Right atrium auricular region (tissue), 2 donors: Measurements from ENCODE around the gene SYNRG. TPM values are rescaled to one million over a fixed set of nuclear protein-coding genes. Genes with fewer than 3 reads are reported as not detected.

Experiments
- DNase-seq: peaks from one replicate; pipeline ENCODE4 v3.0.0-alpha.2; 2019; ENCODE audit warnings: low spot score
- H3K27ac ChIP-seq, 2 donors: fragments of 200-600 bp; sonication (generic); 1 replicate in 1 of 2; 2 replicates in 1 of 2; pipeline ENCODE4 v1.5.1; 2016 to 2019
- H3K27me3 ChIP-seq, 2 donors: fragments of 200-600 bp; sonication (generic); one replicate each; pipeline versions ENCODE4 v1.5.1 to v1.6.0; 2017 to 2019
- H3K36me3 ChIP-seq: fragments of 200-600 bp; sonication (generic); one replicate; pipeline ENCODE4 v1.5.1; 2016
- H3K4me1 ChIP-seq, 2 donors: fragments of 200-600 bp; sonication (generic); one replicate each; pipeline versions ENCODE4 v1.5.1 to v1.6.0; 2017 to 2019
- H3K4me3 ChIP-seq, 2 donors: fragments of 200-600 bp; sonication (generic); 1 replicate in 1 of 2; 2 replicates in 1 of 2; pipeline ENCODE4 v1.5.1; 2017 to 2019; ENCODE audit warnings: mild to moderate bottlenecking in 1 of 2, moderate library complexity in 1 of 2
- H3K9me3 ChIP-seq, 2 donors: fragments of 200-600 bp; sonication (generic); one replicate each; pipeline ENCODE4 v1.5.1; 2019
- total RNA-seq, 2 donors: library from RNA; depleted of rRNA; stranded (reverse); fragments of >200 nt; gene quantifications; one replicate each; pipeline ENCODE4 v1.1.0, GENCODE V29; 2016
- TF ChIP-seq, protein P1 (sequence below), 2 donors: fragments of 200-600 bp; sonication (generic); IDR thresholded peaks; one replicate each; pipeline ENCODE4 v1.5.1; 2019; ENCODE audit warnings: antibody characterized with exemption in 2 of 2

The SYNRG gene
- total RNA-seq, 2 donors from 2014 or later = 15.0 to 18.4 TPM

DNA sequence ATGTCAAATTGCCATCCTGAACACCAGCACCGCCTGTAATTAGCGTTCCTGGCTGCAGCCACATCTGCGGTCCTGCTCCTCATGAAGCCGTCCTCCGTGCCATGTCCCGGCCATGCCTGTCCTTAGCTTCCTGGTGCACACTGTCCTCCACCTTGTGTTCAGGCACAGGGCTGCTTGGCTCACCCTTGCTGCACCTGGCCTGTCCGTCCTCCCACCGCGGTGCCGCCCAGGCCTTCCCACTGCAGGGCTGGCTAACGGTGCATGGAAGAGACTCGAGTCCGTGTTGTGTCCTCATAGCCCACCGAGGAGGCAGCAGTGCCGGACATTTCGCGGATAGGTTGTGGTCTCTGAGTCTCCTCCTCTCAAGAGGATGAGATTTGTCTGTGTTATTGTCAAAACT lies 99.2 kb downstream of the SYNRG start:
- DNase-seq = no peak
- Histone ChIP-seq H3K4me1 (peaks cover 0 to 28% of the 10 kb centered on the region in 2 donors), H3K27ac (no peak overlapping the region), H3K36me3 (peaks cover 19% of the 10 kb centered on the region), H3K4me3 (no peak overlapping the region), H3K9me3 (no peaks in the 10 kb centered on the region), H3K27me3 (no peaks in the 10 kb centered on the region)
- TF ChIP-seq, protein P1, sequence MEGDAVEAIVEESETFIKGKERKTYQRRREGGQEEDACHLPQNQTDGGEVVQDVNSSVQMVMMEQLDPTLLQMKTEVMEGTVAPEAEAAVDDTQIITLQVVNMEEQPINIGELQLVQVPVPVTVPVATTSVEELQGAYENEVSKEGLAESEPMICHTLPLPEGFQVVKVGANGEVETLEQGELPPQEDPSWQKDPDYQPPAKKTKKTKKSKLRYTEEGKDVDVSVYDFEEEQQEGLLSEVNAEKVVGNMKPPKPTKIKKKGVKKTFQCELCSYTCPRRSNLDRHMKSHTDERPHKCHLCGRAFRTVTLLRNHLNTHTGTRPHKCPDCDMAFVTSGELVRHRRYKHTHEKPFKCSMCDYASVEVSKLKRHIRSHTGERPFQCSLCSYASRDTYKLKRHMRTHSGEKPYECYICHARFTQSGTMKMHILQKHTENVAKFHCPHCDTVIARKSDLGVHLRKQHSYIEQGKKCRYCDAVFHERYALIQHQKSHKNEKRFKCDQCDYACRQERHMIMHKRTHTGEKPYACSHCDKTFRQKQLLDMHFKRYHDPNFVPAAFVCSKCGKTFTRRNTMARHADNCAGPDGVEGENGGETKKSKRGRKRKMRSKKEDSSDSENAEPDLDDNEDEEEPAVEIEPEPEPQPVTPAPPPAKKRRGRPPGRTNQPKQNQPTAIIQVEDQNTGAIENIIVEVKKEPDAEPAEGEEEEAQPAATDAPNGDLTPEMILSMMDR (IDR thresholded peaks at IDR 0.05) = no peak

DNA sequence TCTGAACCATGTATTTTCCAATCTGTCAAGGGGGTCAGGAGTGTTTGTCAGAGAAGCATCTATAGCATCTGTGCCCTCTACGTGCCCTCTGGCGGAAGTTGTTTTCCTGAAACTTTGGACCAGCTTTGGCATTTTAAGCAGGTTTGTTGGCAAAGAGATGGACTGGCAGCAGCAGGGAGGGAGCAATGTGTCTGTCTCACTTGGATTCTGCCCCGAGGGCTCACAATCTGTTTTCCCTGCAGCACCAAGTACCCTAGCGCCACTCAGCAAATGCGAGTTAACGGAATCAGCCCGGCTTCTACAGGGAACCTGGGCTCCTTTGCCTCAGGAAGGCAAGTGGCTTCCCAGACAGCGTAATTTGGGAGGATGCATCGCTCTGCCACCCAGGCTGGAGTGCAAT lies 102.1 kb downstream of the SYNRG start:
- Histone ChIP-seq H3K9me3 (no peaks in the 10 kb centered on the region), H3K27ac (peak overlapping the region; percentile 7 to 36), H3K27me3 (no peaks in the 10 kb centered on the region), H3K4me1 (peaks cover 0 to 16% of the 10 kb centered on the region in 2 donors), H3K4me3 (no peak overlapping the region), H3K36me3 (peaks cover under 1% of the 10 kb centered on the region)
- TF ChIP-seq, protein P1 (IDR thresholded peaks at IDR 0.05) = no peak
- DNase-seq = no peak

GRCh38 chr17:37506678-37507077 lies 102.5 kb downstream of the SYNRG start:
- H3K4me1 ChIP-seq = peaks cover 0 to 14% of the 10 kb centered on the region in 2 donors
- H3K36me3 ChIP-seq = no peaks in the 10 kb centered on the region
- TF ChIP-seq, protein P1 (IDR thresholded peaks at IDR 0.05) = peak in 1 of 2 donors; percentile 59
- no peak for DNase-seq
- H3K4me3 ChIP-seq = no peak overlapping the region
- no peaks in the 10 kb centered on the region for H3K27me3 ChIP-seq
- H3K27ac ChIP-seq = peak overlapping the region; percentile 7 to 36
- H3K9me3 ChIP-seq = no peaks in the 10 kb centered on the region

DNA sequence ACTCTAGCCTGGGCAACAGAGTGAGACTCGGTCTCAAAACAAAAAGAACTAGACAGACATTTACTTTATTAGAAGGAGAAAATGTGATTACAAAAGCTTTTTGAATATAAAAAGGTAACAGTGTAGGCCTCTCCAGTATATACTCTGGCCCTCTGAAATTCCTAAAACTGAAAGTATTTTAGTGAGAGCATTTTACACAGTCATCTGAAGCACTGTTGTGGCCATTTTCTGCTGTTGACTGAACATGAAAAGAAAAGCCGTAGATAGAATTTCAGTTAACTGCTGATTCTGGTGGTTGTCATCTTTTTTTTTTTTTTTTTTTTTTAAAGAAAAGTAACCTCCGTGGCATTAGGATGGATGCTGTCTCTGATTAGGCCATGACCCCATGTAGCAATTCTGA lies 103.9 kb downstream of the SYNRG start:
- TF ChIP-seq, protein P1 (IDR thresholded peaks at IDR 0.05) = no peak
- no peak overlapping the region for H3K27ac ChIP-seq
- no peak overlapping the region for H3K4me3 ChIP-seq
- DNase-seq = no peak
- no peaks in the 10 kb centered on the region for H3K36me3 ChIP-seq
- H3K4me1 ChIP-seq = peaks cover 0 to 14% of the 10 kb centered on the region in 2 donors
- H3K9me3 ChIP-seq = no peaks in the 10 kb centered on the region
- no peaks in the 10 kb centered on the region for H3K27me3 ChIP-seq

DNA sequence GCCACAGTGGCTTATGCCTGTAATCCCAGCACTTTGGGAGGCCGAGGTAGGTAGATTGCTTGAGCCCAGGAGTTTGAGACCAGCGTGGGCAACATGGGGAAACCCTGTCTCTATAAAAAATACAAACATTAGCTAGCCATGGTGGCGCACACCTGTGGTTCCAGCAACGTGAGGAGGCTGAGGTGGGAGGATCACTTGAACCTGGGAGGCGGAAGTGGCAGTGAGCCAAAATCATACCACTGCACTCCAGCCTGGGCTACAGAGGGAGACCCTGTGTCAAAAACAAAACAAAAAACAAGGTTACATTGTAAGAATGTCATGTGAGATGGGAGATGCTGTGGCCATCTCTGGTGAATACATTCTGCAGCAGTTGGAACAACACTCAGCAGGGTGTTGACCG lies 106.1 kb downstream of the SYNRG start:
- no peak for DNase-seq
- TF ChIP-seq, protein P1 (IDR thresholded peaks at IDR 0.05) = no peak

More for the DNA sequence above, 106.1 kb downstream of the SYNRG start:
- Histone ChIP-seq H3K4me1 (peaks cover 0 to 14% of the 10 kb centered on the region in 2 donors), H3K9me3 (no peaks in the 10 kb centered on the region), H3K27me3 (no peaks in the 10 kb centered on the region), H3K27ac (no peak overlapping the region), H3K36me3 (no peaks in the 10 kb centered on the region), H3K4me3 (no peak overlapping the region)
